HG02642 (cell line): ENCODE data around the gene ATRIP.

Experiments
- ATAC-seq: cut with Tn5 transposase; IDR thresholded peaks from one replicate; pipeline ENCODE4 v1.9.1; 2021; ENCODE audit warnings: mild to moderate bottlenecking; ENCODE audit not compliant: unreplicated experiment, poor library complexity

ATRIP gene

DNA sequence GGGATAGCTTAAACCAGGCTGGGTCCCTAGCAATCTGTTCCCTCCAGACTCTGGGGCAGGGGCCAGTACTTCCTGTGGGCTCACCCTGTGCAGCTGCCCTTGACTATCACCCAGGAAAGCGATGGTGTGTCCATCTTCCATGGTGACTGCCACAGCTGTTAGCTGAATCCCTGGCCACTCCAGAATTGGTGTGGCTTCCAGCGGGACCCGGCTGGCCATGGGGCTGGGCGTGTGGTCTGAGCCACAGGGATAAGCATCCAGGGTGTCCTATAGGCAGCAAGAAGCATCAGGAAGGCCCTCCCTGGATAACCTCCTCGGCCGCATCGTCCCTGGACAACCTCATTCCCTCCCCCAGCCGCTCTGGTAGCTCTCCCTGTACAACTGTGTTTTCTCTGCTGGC, 23.9 kb upstream of the ATRIP start:
- ATAC-seq, result no peak

DNA sequence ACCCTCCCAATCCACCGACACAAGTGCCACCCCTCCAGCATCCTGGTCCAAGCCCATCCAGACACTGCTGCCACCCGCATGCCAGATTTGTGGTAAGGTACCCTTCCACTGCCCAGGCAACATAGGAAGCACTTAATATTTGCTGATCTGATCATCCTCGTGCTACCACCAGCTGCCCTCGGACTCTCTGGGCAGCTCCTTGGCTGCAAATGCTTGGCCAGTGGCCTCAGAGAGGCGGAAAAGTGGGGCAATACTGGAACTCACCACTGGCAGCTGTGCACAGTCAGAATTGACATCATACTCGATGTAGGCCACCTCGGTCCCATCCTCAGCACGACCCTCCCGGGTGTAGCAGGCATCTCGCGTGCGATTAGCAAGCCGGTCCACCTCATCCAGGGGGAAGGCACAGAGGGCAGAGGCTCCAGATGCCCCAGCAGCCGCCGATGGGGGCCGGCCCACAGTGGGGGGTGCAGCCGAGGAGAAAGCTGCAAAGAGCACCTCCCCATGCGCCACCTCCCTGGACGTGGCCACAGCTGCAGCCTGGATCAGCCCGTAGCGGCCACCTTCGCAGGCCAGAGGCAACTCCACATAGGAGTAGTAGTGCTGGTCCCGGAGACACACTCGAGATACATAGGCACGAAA, 23.2 kb upstream of the ATRIP start:
- ATAC-seq, result no peak

DNA sequence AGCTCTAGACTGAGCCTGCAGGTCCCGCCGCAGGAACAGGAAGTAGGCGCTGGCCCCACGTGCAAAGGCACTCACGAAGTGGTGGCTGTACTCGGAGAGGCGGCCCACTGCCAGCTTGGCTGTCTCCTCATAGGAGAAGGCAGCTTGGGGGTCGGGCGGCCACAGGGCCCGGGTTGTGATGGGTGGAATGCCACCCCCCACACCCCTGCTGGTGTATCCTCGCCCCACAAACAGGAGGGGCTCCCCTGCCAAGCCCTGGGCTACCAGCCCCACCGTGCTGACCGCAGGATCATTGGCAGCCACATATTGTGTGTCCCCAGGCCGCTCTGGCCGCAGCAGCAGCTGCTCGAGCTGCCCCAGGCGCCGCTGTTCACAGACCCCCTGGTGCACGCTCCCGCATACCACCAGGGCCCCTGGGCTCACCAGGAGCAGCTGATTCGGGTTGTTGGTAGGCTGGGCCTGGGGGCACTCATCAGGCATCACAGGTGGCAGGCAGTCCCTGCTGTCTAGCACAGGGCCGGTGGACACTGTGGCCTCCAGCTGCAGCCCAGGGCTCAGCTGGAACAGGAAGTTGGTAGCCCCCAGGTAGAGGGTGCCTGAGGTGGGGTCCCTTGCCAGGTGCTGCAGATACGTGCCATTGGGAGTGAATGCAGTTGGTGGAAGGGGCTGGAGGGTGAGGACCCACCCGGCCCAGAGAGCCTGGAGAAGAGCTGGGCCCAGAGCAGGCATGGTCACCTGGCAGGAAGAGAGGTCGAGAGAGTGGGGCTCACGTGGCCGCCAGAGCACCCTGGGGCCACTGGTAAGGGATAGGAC, 22.4 kb upstream of the ATRIP start:
- no peak for ATAC-seq

DNA sequence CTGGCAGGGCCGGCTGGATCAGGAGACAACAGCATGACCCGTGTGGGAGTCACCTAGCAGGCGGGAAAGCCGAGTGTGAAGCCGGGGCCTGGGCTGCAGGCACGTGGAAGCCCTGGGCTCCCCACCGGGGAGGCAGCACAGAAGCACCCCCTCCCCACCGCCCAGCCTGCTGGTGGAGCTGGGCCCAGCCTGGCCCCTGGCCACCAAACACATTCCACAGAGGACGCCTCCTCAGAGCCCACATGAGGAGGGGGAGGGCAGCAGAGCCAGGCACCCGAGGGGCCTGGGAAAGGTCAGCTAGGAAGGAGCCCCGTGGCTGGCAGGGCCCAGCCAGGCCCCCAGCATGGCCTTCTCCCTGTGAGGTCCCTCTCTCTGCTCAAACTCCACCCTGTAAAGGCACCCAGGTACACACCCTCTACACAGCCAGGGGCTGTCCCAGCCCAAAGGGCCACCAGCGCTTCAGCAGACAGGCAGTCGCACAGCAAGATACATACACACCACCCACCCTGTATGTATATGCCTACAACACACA, 21.2 kb upstream of the ATRIP start:
- ATAC-seq, result no peak

GRCh38 chr3:48426401-48426909, 20.1 kb upstream of the ATRIP start:
- ATAC-seq, result no peak

DNA sequence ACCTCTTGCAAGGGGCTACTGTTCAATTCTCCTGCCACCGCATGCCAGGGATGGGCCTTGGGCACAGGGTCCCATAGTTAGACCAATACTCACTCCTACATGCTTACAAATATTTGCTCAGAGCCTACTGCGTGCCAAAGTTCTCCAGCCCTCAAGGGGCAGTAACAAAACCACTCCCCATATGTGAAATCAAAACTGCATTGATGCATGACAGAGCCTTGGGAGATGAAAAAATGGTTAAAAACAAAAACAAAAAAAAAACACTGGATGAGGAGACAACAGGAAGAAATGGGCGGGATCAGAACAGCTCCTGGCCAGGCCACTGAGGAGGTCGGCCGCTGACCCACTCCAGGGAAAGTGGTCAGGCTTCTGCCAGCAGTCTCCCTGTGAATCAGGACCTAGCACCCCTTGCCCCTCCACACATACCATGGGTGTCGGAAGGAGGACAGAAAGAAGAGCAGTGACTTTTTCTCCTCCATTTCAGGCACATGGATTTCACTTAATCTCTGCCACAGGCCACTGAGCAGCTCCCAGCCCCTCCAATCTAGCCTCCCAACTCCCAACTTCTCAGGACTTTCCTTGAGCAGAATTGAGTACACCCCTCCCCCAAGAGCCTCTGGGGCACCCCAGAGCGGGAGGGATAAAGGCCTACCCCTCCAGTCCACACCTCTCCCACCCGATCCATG, 19.4 kb upstream of the ATRIP start:
- no peak for ATAC-seq

DNA sequence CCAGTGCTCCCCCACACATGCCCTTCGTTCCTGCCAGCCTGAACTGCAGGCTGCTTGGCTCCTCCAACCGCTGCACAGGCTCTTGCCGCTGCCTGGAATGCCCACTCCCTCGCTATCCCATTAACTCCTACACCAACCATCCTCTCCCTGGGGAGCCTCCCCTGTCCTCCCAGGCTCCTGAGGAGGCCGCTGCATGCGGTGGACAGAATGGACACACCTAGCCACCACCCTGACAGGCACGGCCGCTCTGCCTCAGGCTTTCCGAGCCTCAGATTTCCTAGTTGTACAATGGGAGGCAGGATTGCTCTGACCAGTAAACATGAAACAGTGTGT, 18.9 kb upstream of the ATRIP start:
- ATAC-seq, result no peak

DNA sequence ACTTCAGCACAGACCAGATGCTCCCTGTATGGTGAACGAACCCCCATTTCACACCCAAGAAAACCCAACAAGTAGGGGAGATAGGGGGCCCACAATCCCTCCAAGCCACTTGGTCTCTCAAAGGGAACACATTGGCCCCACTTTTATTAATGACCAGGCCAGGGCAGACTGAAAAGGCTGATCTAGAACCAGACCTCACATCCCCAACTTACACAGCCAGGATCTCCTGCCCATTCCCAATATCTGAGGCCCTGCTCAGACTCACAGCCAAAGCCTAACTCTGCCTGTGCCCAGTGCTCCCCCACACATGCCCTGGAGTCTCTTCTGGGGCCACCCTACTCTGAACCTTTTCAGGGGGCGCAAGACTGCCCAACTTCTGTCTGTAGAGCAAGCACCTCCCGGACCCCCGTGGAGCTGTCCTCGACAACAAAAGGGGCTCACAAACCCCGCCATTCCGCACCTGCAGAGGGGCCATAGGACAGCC, 18.4 kb upstream of the ATRIP start:
- ATAC-seq, result no peak

DNA sequence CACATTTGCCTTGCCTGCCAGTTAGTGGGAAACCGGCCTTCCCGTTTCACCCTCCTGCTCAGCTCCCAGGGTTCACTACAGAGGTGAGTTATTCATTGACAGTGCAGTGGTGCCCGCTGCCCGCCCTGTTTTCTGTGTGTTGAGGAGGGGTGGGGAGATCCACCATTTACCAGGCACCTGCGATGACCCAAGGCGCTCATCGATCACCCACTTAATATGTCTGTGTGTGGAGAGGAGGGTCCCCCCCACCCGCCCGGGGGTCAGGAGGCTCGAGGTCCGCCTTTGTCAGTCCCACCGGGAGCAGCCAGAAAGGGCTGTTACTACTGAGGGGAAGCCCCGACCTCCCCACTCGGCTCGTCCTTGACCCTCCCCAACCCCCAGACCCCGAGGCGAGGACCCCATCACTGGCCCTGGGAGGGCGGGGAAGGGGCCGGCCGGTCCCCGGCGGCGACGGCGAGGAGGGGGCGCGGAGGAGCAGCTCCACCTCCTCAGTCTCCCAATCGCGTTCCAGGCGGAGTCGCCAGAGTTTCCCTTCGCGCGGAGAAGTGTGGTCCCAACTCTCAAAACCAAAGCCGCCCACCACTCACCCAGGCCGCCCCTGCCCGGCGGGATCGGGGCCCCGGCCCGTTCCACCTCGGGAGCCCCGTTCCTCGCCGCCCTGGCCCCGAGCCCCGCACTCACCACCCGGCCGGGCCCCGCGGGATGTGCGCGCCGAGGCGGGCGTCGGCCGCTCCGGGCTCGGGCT, 17.8 kb upstream of the ATRIP start:
- ATAC-seq, result peak; percentile 32

- peak; percentile 51 for ATAC-seq
These were observed 17.1 kb upstream of the ATRIP start for GRCh38 chr3:48429317-48429959.

DNA sequence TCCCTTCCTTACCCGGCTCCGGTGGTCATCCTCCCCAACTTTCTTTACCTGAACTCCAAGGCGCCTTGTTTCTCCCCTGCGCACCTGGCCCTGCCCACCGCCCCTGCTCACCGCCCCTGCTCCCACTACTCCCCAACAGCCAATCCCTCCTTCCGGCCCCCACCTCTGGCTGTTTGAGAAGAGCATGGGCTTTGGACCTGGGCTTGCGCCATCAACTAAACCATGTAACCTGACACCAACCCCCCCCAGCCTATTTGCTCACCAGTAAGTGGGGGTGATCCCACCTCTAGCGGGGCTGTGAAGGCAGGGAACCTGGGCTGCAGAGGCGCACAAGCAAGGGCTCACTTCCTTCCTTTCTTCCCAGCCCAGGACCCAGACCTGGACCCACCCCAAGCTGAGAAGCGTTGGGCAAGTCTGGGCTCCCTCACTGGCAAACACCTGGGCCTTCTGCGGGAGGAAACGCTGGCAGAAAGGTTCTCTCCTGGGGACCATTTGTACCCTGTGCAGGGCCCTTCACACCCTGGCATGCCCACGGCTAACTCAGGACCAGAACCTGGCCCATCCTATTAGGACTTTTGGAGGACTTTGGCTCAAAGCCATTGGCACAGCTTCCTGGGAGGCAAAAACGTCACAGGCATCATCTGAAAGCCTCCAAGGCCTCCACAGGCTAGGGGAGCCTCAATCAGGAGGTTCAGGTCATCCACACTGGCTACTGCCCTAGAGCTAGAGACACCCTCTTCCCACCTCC, 16.4 kb upstream of the ATRIP start, which contains the start of gene PLXNB1:
Gene PLXNB1 (minus strand): TSS at position 127 of the 748 bp plus-strand sequence. CDS start 5,475 bp downstream, outside the sequence.
- peak; percentile 12 for ATAC-seq

GRCh38 chr3:48430708-48431101, 15.8 kb upstream of the ATRIP start:
- ATAC-seq, result no peak

DNA sequence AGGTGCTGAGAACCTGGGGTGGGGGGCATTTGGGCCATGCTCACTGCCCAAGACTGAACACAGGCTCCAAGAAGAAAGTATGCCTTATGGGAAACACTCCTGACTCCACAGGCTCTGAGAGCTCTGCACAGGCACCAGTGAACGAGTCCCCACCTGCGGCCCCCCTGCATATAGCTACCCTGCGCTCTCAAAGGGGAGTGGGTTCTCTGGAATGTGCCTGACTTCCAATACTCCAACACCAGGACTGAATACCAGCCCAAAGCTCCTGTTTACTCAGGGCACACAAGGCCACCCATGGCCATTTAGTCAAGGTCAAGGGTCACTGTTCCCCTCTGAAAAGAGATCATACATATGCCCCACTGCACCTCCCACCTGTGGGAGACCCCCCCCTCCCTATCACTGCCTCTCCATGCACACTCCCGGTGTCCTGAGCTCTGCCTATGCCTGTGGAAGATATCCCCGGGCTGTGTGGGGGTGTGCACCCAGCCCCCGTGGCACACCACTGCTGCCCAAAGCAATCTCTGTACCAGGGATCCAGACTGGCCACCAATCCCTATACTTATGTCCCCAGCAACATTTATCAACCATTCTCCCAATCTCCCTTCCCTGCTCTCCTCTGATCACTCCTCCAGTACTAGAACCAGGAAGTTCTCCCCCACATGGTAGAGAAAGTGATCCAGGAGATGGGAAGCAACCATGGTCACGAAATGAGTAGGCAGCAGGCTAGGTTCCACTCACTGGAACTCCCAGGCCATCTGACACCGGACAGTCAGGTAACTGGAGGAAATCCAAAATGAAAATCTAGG, 15.1 kb upstream of the ATRIP start:
- ATAC-seq, result no peak

DNA sequence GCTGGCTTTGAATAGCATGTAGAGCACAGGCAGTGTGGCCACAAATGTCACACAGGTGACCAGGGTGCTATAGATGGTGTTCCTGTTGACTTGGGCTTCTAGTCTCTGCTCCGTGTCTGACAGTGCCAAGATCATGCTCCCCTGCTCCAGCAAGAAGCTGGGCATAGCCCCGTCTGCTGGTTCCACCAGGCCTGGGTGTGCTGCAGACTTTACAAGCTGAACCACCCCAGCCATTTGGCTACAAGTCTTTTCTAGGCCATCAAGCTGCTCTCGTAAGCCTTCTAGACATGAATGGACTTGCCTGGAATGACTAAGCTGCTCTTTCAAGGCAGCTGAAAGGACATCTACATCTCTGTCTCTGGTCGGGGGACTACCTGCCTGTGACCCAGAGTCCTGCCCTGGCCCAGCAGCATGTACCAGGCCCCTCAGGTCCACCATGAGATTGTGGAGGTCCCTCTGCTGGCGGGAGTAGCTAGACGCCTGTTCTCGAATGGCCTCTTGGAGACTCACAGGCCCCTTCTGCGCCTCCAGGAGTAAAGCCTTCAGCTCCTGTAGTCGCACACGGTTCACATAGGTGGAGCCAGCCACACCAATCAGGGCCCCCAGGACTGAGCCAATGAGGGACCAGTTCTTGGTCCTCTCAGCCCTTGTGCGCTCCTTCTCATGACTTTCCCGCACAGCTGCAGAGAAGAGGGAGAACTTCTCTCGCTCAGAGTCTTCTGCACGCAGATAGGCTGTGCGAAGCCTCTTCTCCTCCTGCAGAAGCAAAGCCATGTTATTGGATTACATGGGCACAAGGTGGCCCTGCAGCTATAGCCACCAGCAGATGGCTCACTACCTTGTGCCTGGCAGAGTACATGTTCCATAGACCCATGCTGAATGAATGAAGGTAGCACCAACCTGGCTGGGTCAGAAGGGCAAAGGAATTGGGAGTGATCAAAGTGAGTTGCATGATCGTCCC, 13.8 kb upstream of the ATRIP start:
- ATAC-seq, result no peak

DNA sequence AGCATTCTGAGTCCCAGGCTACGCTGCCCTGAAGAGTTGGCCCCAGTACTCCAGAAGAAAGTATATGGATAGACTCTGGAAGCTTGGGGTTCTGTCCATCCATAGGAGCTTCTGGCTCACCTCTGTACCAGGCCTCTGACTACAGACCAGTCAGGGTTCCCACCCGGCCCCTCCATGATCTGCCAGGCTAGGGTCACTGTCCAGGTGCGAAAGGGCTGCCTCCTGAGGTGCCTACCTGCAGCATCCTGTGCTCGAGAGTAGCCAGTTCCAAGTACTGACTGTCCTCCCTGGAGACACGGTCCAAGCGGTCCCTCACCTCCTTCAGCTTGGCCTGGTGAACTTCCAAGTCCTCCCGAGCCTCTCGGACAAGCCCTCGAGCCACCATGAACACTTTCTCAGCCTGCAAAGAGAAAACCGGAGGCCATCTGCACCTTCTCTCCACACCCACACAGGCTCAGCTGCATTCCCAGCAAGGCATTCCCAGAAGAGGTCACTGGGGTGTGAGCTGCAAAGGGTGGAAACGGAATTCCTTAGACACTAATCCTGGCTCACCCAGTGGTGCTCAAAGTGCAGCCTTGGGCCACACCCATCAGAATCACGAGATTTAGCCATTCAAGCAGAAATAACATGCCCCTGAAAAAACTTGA, 12.9 kb upstream of the ATRIP start:
- ATAC-seq, result no peak

- no peak for ATAC-seq
These were observed 11.8 kb upstream of the ATRIP start for GRCh38 chr3:48434591-48435222.
